Activated naive CD8-positive, alpha-beta T cell treated with anti-CD3 and anti-CD28 coated beads, Interleukin-2, amount 50 U/mL, for 24 hours (primary cell): ENCODE data around the gene PPP1R15B.

Experiments
- ATAC-seq: fragments of 150-1000 bp; cut with Tn5 transposase; one replicate; pipeline ENCODE4 v1.10.0; 2021
- DNase-seq: peaks from one replicate; pipeline ENCODE4 v3.0.0; 2021
- H3K27ac Mint-ChIP-seq: one replicate; pipeline ENCODE4 v1.8.0; 2021; ENCODE audit warnings: mild to moderate bottlenecking, mixed read lengths
- H3K27me3 Mint-ChIP-seq: one replicate; pipeline ENCODE4 v1.8.0; 2021; ENCODE audit warnings: mixed read lengths
- H3K36me3 Mint-ChIP-seq: one replicate; pipeline ENCODE4 v1.8.0; 2021; ENCODE audit warnings: low read depth, mixed read lengths
- H3K4me1 Mint-ChIP-seq: one replicate; pipeline ENCODE4 v1.8.0; 2021; ENCODE audit warnings: mixed read lengths
- H3K4me3 Mint-ChIP-seq: one replicate; pipeline ENCODE4 v1.8.0; 2021; ENCODE audit warnings: mild to moderate bottlenecking, moderate library complexity, mixed read lengths
- H3K9me3 Mint-ChIP-seq: one replicate; pipeline ENCODE4 v1.8.0; 2021; ENCODE audit warnings: mixed read lengths

Gene PPP1R15B

GRCh38 chr1:204448991-204449677 lies 37.5 kb upstream of the PPP1R15B start:
- no peak for DNase-seq
- Mint-ChIP-seq H3K4me1 (peaks cover 52% of the 10 kb centered on the region), H3K4me3 (no peak overlapping the region), H3K27ac (peak overlapping the region; percentile 45), H3K27me3 (no peaks in the 10 kb centered on the region), H3K36me3 (peaks cover 31% of the 10 kb centered on the region), H3K9me3 (no peaks in the 10 kb centered on the region)
- no peak for ATAC-seq

GRCh38 chr1:204448344-204448964 lies 36.8 kb upstream of the PPP1R15B start:
- no peaks in the 10 kb centered on the region for H3K27me3 Mint-ChIP-seq
- peaks cover 56% of the 10 kb centered on the region for H3K4me1 Mint-ChIP-seq
- peaks cover 33% of the 10 kb centered on the region for H3K36me3 Mint-ChIP-seq
- DNase-seq (no peak), ATAC-seq (no peak)
- H3K27ac Mint-ChIP-seq: peak overlapping the region; percentile 22
- no peaks in the 10 kb centered on the region for H3K9me3 Mint-ChIP-seq
- H3K4me3 Mint-ChIP-seq: no peak overlapping the region

- ATAC-seq: no peak
- no peak for DNase-seq
- no peaks in the 10 kb centered on the region for H3K27me3 Mint-ChIP-seq
- H3K9me3 Mint-ChIP-seq: no peaks in the 10 kb centered on the region
- H3K36me3 Mint-ChIP-seq: peaks cover 29% of the 10 kb centered on the region
- H3K27ac Mint-ChIP-seq: no peak overlapping the region
- H3K4me3 Mint-ChIP-seq: no peak overlapping the region
- H3K4me1 Mint-ChIP-seq: peaks cover 49% of the 10 kb centered on the region
Observed at GRCh38 chr1:204447736-204448135, 36.1 kb upstream of the PPP1R15B start.

GRCh38 chr1:204447190-204447589 lies 35.6 kb upstream of the PPP1R15B start:
- Mint-ChIP-seq H3K4me1 (peaks cover 46% of the 10 kb centered on the region), H3K4me3 (no peak overlapping the region), H3K27ac (no peak overlapping the region), H3K9me3 (no peaks in the 10 kb centered on the region), H3K36me3 (peaks cover 32% of the 10 kb centered on the region), H3K27me3 (no peaks in the 10 kb centered on the region)
- DNase-seq: no peak
- ATAC-seq: no peak

GRCh38 chr1:204446413-204447111 lies 34.9 kb upstream of the PPP1R15B start:
- Mint-ChIP-seq H3K27me3 (no peaks in the 10 kb centered on the region), H3K4me3 (no peak overlapping the region), H3K27ac (peak overlapping the region; percentile 65), H3K36me3 (peaks cover 32% of the 10 kb centered on the region), H3K9me3 (no peaks in the 10 kb centered on the region), H3K4me1 (peaks cover 41% of the 10 kb centered on the region)
- ATAC-seq (peak; percentile 90), DNase-seq (peak; percentile 74)

GRCh38 chr1:204445860-204446412 lies 34.3 kb upstream of the PPP1R15B start:
- H3K4me1 Mint-ChIP-seq: peaks cover 38% of the 10 kb centered on the region

GRCh38 chr1:204443871-204444581 lies 32.4 kb upstream of the PPP1R15B start:
- Mint-ChIP-seq H3K27me3 (no peaks in the 10 kb centered on the region), H3K27ac (no peak overlapping the region), H3K4me1 (peaks cover 26% of the 10 kb centered on the region), H3K9me3 (no peaks in the 10 kb centered on the region), H3K36me3 (peaks cover 40% of the 10 kb centered on the region), H3K4me3 (no peak overlapping the region)
- ATAC-seq: peak; percentile 35
- no peak for DNase-seq

More at GRCh38 chr1:204445860-204446412, 34.3 kb upstream of the PPP1R15B start:
- Mint-ChIP-seq H3K36me3 (peaks cover 35% of the 10 kb centered on the region), H3K27me3 (no peaks in the 10 kb centered on the region), H3K27ac (no peak overlapping the region), H3K9me3 (no peaks in the 10 kb centered on the region), H3K4me3 (no peak overlapping the region)
- ATAC-seq: peak; percentile 9
- DNase-seq: peak; percentile 73

- no peak overlapping the region for H3K4me3 Mint-ChIP-seq
- no peaks in the 10 kb centered on the region for H3K9me3 Mint-ChIP-seq
- no peaks in the 10 kb centered on the region for H3K27me3 Mint-ChIP-seq
- H3K36me3 Mint-ChIP-seq: peaks cover 33% of the 10 kb centered on the region
- H3K4me1 Mint-ChIP-seq: peaks cover 25% of the 10 kb centered on the region
- DNase-seq (no peak), ATAC-seq (no peak)
- H3K27ac Mint-ChIP-seq: no peak overlapping the region
Observed at GRCh38 chr1:204443260-204443619, 31.6 kb upstream of the PPP1R15B start.

- ATAC-seq (no peak), DNase-seq (no peak)
- no peak overlapping the region for H3K4me3 Mint-ChIP-seq
- H3K4me1 Mint-ChIP-seq: peaks cover 23% of the 10 kb centered on the region
- peaks cover 32% of the 10 kb centered on the region for H3K36me3 Mint-ChIP-seq
- no peaks in the 10 kb centered on the region for H3K9me3 Mint-ChIP-seq
- no peaks in the 10 kb centered on the region for H3K27me3 Mint-ChIP-seq
- no peak overlapping the region for H3K27ac Mint-ChIP-seq
Observed at GRCh38 chr1:204442376-204443259, 31.0 kb upstream of the PPP1R15B start.

- DNase-seq (no peak), ATAC-seq (no peak)
- no peak overlapping the region for H3K27ac Mint-ChIP-seq
Observed at GRCh38 chr1:204441558-204441957, 29.9 kb upstream of the PPP1R15B start.

GRCh38 chr1:204439621-204440375 lies 28.2 kb upstream of the PPP1R15B start:
- no peak for DNase-seq
- H3K27me3 Mint-ChIP-seq: no peaks in the 10 kb centered on the region
- H3K36me3 Mint-ChIP-seq: peaks cover 23% of the 10 kb centered on the region
- H3K9me3 Mint-ChIP-seq: no peaks in the 10 kb centered on the region
- ATAC-seq: no peak
- peaks cover 16% of the 10 kb centered on the region for H3K4me1 Mint-ChIP-seq
- no peak overlapping the region for H3K4me3 Mint-ChIP-seq
- H3K27ac Mint-ChIP-seq: no peak overlapping the region

More at GRCh38 chr1:204441558-204441957, 29.9 kb upstream of the PPP1R15B start:
- H3K4me3 Mint-ChIP-seq: no peak overlapping the region
- H3K27me3 Mint-ChIP-seq: no peaks in the 10 kb centered on the region
- peaks cover 20% of the 10 kb centered on the region for H3K4me1 Mint-ChIP-seq
- H3K36me3 Mint-ChIP-seq: peaks cover 34% of the 10 kb centered on the region
- H3K9me3 Mint-ChIP-seq: no peaks in the 10 kb centered on the region

- H3K4me3 Mint-ChIP-seq: no peak overlapping the region
- no peaks in the 10 kb centered on the region for H3K27me3 Mint-ChIP-seq
- H3K36me3 Mint-ChIP-seq: peaks cover 23% of the 10 kb centered on the region
- no peak for DNase-seq
- H3K4me1 Mint-ChIP-seq: peaks cover 8% of the 10 kb centered on the region
- H3K9me3 Mint-ChIP-seq: no peaks in the 10 kb centered on the region
- H3K27ac Mint-ChIP-seq: peak overlapping the region; percentile 2
- ATAC-seq: peak; percentile 88
Observed at GRCh38 chr1:204438628-204439027, 27.0 kb upstream of the PPP1R15B start.
